Stomach (tissue), 19 donors: ENCODE results near the gene PLXNB2. TPM values are rescaled to one million over a fixed set of nuclear protein-coding genes. Genes with fewer than 3 reads are reported as not detected.
A peak's percentile ranks its signal among the peaks of the same experiment; 100 is the strongest.

Experiments
- DNase-seq, 2 donors: peaks; one replicate each; pipeline versions ENCODE4 v3.0.0 to v3.0.0-alpha.2; 2013 to 2019
- H3K27ac ChIP-seq, 5 donors: fragments of 200-600 bp in 4 of 5; sonication (generic) in 4 of 5; one replicate each; pipeline ENCODE4 v1.5.1; 2013 to 2019; ENCODE audit warnings: mild to moderate bottlenecking in 1 of 5, moderate library complexity in 1 of 5
- H3K27me3 ChIP-seq, 3 donors: fragments of 200-600 bp; sonication (generic); one replicate each; pipeline ENCODE4 v1.5.1; 2017 to 2019; ENCODE audit warnings: mixed run types in 1 of 3
- H3K36me3 ChIP-seq, 4 donors: fragments of 200-600 bp; sonication (generic); 1 replicate in 3 of 4; 2 replicates in 1 of 4; pipeline ENCODE4 v1.5.1; 2016 to 2019
- H3K4me1 ChIP-seq, 4 donors: fragments of 200-600 bp; sonication (generic); one replicate each; pipeline ENCODE4 v1.5.1; 2016 to 2019
- H3K4me3 ChIP-seq, 4 donors: fragments of 200-600 bp; sonication (generic) in 3 of 4; one replicate each; pipeline ENCODE4 v1.5.1; 2016 to 2019; ENCODE audit warnings: mild to moderate bottlenecking in 1 of 4
- H3K9me3 ChIP-seq, 4 donors: fragments of 200-600 bp; sonication (generic); one replicate each; pipeline ENCODE4 v1.5.1; 2016 to 2019
- EP300 ChIP-seq: sonication (generic); formaldehyde crosslinking; IDR thresholded peaks from one replicate; pipeline ENCODE4 v1.6.1; 2017; ENCODE audit warnings: antibody characterized with exemption
- POLR2A ChIP-seq, 4 donors: fragments of 450-650 bp; IDR thresholded peaks; one replicate each; pipeline ENCODE4 v1.6.1; 2016; ENCODE audit warnings: antibody characterized with exemption in 4 of 4, control low read depth in 2 of 4, mild to moderate bottlenecking in 1 of 4, moderate library complexity in 1 of 4
- POLR2AphosphoS5 ChIP-seq, 3 donors: sonication (generic); formaldehyde crosslinking; IDR thresholded peaks; one replicate each; pipeline ENCODE4 v1.6.1; 2016; ENCODE audit warnings: antibody characterized with exemption in 3 of 3
- WGBS, 5 donors: extraction: QIAGEN DNeasy Blood & Tissue Kit in 3 of 5; methylation state at CpG; one replicate each; pipeline versions ENCODE4 v1.1.5 to v1.1.7; 2013 to 2018; 5-methylcytosine and 5-hydroxymethylcytosine counted together
- intact Hi-C: fragments of 100-400 bp; cut with DNase I; formaldehyde crosslinking; loops from one replicate; pipeline ENCODE4 v1.15.1; 2023; ENCODE audit warnings: low total_unique reads
- long read RNA-seq, 10 donors: transcript quantifications; one replicate each; lab custom pipeline, GENCODE V29; 2026
- polyA plus RNA-seq, 3 donors: library from polyadenylated mRNA; stranded (reverse); fragments of 200-250 nt; gene quantifications; one replicate each; pipeline ENCODE4 v1.2.3, GENCODE V29; 2013
- total RNA-seq, 5 donors: library from RNA; depleted of rRNA; stranded (reverse); fragments of >200 nt; gene quantifications; one replicate each; pipeline versions ENCODE4 v1.1.0 to v1.2.3, GENCODE V29; 2014 to 2016
- TF ChIP-seq, protein P1 (sequence below), 7 experiments: fragments of 450-650 bp in 4 of 7; fragments of 200-600 bp in 3 of 7; sonication (generic) in 3 of 7; IDR thresholded peaks; one replicate each; pipeline ENCODE4 v1.5.1; 2016 to 2019; ENCODE audit warnings: antibody characterized with exemption in 7 of 7, control low read depth in 2 of 7, mild to moderate bottlenecking in 1 of 7
- donor health status: healthy with polysubstance abuse.
- donor health status: Bipolar disorder and iron deficiency.
- donor health status: healthy.

PLXNB2 gene
- 100 to 1,000 TPM; 105 to 648 (median 400) TPM for total RNA-seq
- polyA plus RNA-seq = 100 to 1,000 TPM in 2 of 3 donors, 10 to 100 TPM in 1; 50.3 to 197 (median 147) TPM
- long read RNA-seq, donor 1, partial matches to known transcripts = 0 of 2 reads
- long read RNA-seq, donor 1, other reads (novel, unspliced or antisense) = 0 of 2 reads
- long read RNA-seq, donor 2, full-length matches to known transcripts = 5 of 5 reads
- long read RNA-seq, donor 2, partial matches to known transcripts = 0 of 5 reads
- long read RNA-seq, donor 2, other reads (novel, unspliced or antisense) = 0 of 5 reads
- long read RNA-seq, donor 3, partial matches to known transcripts = 0 of 1 reads
- long read RNA-seq, donor 3, other reads (novel, unspliced or antisense) = 0 of 1 reads
- long read RNA-seq, donor 4 = 0 reads
- long read RNA-seq, donor 5, full-length matches to known transcripts = 5 of 19 reads
- long read RNA-seq, donor 5, partial matches to known transcripts = 14 of 19 reads
- long read RNA-seq, donor 5, other reads (novel, unspliced or antisense) = 0 of 19 reads
- long read RNA-seq, donor 6, full-length matches to known transcripts = 4 of 9 reads
- long read RNA-seq, donor 6, partial matches to known transcripts = 5 of 9 reads
- long read RNA-seq, donor 6, other reads (novel, unspliced or antisense) = 0 of 9 reads
- long read RNA-seq, donor 7, partial matches to known transcripts = 30 of 35 reads
- long read RNA-seq, donor 7, other reads (novel, unspliced or antisense) = 0 of 35 reads
- long read RNA-seq, donor 8, full-length matches to known transcripts = 2 of 27 reads
- long read RNA-seq, donor 8, partial matches to known transcripts = 25 of 27 reads
- long read RNA-seq, donor 8, other reads (novel, unspliced or antisense) = 0 of 27 reads
- long read RNA-seq, donor 9, partial matches to known transcripts = 0 of 1 reads
- long read RNA-seq, donor 9, other reads (novel, unspliced or antisense) = 0 of 1 reads
- long read RNA-seq, donor 10, full-length matches to known transcripts = 1 of 1 reads
- long read RNA-seq, donor 10, partial matches to known transcripts = 0 of 1 reads
- long read RNA-seq, donor 10, other reads (novel, unspliced or antisense) = 0 of 1 reads

- Histone ChIP-seq H3K9me3 (no peaks in the 10 kb centered on the region), H3K4me1 (peaks cover 49 to 65% (median 62%) of the 10 kb centered on the region in 4 donors), H3K27ac (peak within 1 kb of the TSS; percentile 94 to 96 (median 95)), H3K27me3 (peaks cover 0 to 6% (median 0%) of the 10 kb centered on the region in 3 donors), H3K36me3 (peaks cover 0 to 9% (median 3%) of the 10 kb centered on the region in 4 donors), H3K4me3 (peak within 1 kb of the TSS; percentile 84 to 94 (median 87))
- TF ChIP-seq, protein P1, sequence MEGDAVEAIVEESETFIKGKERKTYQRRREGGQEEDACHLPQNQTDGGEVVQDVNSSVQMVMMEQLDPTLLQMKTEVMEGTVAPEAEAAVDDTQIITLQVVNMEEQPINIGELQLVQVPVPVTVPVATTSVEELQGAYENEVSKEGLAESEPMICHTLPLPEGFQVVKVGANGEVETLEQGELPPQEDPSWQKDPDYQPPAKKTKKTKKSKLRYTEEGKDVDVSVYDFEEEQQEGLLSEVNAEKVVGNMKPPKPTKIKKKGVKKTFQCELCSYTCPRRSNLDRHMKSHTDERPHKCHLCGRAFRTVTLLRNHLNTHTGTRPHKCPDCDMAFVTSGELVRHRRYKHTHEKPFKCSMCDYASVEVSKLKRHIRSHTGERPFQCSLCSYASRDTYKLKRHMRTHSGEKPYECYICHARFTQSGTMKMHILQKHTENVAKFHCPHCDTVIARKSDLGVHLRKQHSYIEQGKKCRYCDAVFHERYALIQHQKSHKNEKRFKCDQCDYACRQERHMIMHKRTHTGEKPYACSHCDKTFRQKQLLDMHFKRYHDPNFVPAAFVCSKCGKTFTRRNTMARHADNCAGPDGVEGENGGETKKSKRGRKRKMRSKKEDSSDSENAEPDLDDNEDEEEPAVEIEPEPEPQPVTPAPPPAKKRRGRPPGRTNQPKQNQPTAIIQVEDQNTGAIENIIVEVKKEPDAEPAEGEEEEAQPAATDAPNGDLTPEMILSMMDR (IDR thresholded peaks at IDR 0.05) = no peak
- no peak for TF ChIP-seq EP300
- TF ChIP-seq POLR2A (IDR thresholded peaks at IDR 0.05) = no peak
- peak in 2 of 3 donors; percentile 85 to 87 for TF ChIP-seq POLR2AphosphoS5 (IDR thresholded peaks at IDR 0.05)
- WGBS, 5 donors = 0 to 2% (median 0%) methylated on average over 8 to 100 of the region's 105 CpGs
- peak; percentile 84 to 96 for DNase-seq
- intact Hi-C loops = no loop called here
Observed at GRCh38 chr22:50306753-50307749, at the start of gene PLXNB2. TSS of gene PLXNB2 (minus strand) at chr22:50307646. CDS start at chr22:50290584, 17,062 bp downstream.

DNA sequence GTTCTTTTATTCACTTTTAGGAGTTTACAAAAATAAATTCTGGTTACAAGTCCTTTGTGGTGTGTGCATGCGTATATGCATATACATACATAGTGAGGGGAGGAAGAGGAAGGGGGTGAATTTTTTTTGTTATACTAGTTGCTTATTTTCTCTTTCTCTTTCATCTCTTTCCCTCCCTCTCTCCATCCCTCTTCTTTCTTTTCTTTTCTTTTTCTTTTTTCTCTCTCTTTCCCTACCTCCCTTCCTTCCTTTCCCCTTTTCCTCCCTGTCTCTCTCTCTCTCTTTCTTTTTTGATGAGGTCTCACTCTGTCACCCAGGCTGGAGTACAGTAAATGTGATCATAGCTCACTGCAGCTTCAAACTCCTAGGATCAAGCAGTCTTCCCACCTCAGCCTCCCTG is 49.8 kb upstream of the PLXNB2 start:
- no peak for DNase-seq
- TF ChIP-seq POLR2A (IDR thresholded peaks at IDR 0.05) = no peak
- no peak for TF ChIP-seq EP300
- no peak for TF ChIP-seq POLR2AphosphoS5 (IDR thresholded peaks at IDR 0.05)
- TF ChIP-seq, protein P1 (IDR thresholded peaks at IDR 0.05) = no peak
- 73 to 100% (median 86%) methylated on average over 1 of the region's 1 CpG for WGBS, 5 donors
- Histone ChIP-seq H3K4me1 (peaks cover 0 to 34% (median 16%) of the 10 kb centered on the region in 4 donors), H3K27ac (no peak overlapping the region), H3K36me3 (peaks cover 0 to 46% (median 40%) of the 10 kb centered on the region in 4 donors), H3K4me3 (no peak overlapping the region), H3K9me3 (no peaks in the 10 kb centered on the region), H3K27me3 (no peaks in the 10 kb centered on the region)
- intact Hi-C loops = no loop called here

DNA sequence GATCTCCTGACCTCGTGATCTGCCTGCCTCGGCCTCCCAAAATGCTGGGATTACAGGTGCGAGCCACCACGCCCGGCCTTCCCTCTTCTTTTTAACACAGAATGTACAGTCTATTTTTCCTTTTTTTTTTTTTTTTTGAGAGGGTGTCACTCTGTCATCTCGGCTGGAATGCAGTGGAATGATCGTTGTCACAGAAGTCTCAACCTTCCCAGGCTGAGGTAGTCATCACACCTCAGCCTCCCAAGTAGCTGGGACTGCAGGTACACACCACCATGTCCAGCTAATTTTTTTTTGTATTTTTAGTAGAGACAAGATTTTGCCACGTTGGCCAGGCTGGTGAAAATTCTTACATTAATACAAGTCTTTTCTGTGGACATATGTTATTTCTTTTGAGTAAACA is 48.7 kb upstream of the PLXNB2 start:
- TF ChIP-seq, protein P1 (IDR thresholded peaks at IDR 0.05) = no peak
- TF ChIP-seq EP300 = no peak
- no peak for TF ChIP-seq POLR2A (IDR thresholded peaks at IDR 0.05)
- TF ChIP-seq POLR2AphosphoS5 (IDR thresholded peaks at IDR 0.05) = no peak
- Histone ChIP-seq H3K4me3 (no peak overlapping the region), H3K36me3 (peaks cover 0 to 52% (median 40%) of the 10 kb centered on the region in 4 donors), H3K4me1 (peaks cover 0 to 23% (median 12%) of the 10 kb centered on the region in 4 donors), H3K9me3 (no peaks in the 10 kb centered on the region), H3K27me3 (no peaks in the 10 kb centered on the region), H3K27ac (no peak overlapping the region)
- intact Hi-C loops = no loop called here
- 91 to 95% (median 92%) methylated on average over 8 of the region's 8 CpGs for WGBS, 5 donors
- DNase-seq = no peak
